Measurements from ENCODE around the gene SAMD13.

- TF ChIP-seq CTCF (IDR thresholded peaks at IDR 0.05), result no peak
- TF ChIP-seq EP300 (IDR thresholded peaks at IDR 0.05), result no peak
- TF ChIP-seq POLR2AphosphoS5 (IDR thresholded peaks at IDR 0.05), result no peak
- no peak for TF ChIP-seq POLR2A (IDR thresholded peaks at IDR 0.05)
These were observed 45.9 kb downstream of the SAMD13 start for GRCh38 chr1:84347271-84347931.
